GM04504 (cell line): ENCODE data around the gene NSUN7.
"Not testable (repeated sequence)": the region's sequence is repeated elsewhere in the genome, so short reads cannot be mapped to it uniquely, and the experiment has no call there.

ENCODE experiments used
- DNase-seq: peaks from one replicate; pipeline ENCODE4 v3.0.0-alpha.2; 2012; ENCODE audit warnings: low read depth

Gene NSUN7

GRCh38 chr4:40737879-40738278, 11.9 kb upstream of the NSUN7 start:
- no peak for DNase-seq

- DNase-seq: no peak
Observed at GRCh38 chr4:40739347-40739746, 10.4 kb upstream of the NSUN7 start.

DNA sequence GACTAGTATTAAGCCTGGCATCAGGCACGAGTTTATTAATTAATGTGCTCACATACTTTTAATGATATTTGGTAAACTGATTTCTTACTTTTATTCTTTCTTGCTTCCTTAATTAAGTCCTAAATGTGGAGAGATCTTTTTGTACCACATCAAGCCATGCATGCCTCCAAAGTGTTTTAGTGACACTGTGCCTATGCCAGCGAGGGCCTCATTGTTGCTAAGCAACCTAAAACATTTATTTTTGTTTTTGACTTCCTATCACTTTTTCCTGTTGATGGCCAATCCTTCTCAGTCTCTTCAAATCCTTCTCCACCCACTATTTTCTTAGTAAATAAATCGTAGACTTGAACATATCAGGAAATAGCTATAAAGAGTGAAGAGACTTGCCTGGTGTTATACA, 5.5 kb upstream of the NSUN7 start:
- no peak for DNase-seq

GRCh38 chr4:40745285-40745984, 4.3 kb upstream of the NSUN7 start:
- DNase-seq: no peak

DNA sequence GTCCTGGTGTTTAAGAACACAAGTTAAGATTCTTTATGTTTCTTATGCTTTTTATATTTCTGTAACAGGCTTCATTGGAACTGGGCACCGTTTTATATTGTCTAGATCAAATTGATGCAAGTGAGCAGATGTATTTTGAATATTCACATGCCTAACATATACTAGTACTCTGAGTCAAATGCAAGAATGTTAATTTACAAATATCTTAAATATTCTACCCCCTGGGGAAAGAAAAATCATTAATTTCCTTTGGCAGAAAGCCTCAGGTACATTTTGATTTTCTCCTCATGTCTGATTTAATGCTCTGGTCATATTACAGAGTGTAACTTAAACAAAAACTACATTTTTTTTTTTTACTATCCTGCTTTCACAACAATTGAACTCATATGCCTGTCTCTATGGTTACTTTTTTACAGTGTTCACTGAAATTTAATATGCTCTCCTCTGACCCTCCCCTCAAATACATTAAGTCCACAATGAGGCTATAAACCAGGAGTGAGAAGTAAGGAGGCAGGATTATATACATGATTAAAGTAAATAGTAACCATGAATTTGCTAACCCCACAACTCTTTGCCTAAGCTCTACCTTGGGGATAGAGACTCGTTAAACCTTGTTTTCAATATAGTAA, 2.4 kb upstream of the NSUN7 start:
- no peak for DNase-seq

DNA sequence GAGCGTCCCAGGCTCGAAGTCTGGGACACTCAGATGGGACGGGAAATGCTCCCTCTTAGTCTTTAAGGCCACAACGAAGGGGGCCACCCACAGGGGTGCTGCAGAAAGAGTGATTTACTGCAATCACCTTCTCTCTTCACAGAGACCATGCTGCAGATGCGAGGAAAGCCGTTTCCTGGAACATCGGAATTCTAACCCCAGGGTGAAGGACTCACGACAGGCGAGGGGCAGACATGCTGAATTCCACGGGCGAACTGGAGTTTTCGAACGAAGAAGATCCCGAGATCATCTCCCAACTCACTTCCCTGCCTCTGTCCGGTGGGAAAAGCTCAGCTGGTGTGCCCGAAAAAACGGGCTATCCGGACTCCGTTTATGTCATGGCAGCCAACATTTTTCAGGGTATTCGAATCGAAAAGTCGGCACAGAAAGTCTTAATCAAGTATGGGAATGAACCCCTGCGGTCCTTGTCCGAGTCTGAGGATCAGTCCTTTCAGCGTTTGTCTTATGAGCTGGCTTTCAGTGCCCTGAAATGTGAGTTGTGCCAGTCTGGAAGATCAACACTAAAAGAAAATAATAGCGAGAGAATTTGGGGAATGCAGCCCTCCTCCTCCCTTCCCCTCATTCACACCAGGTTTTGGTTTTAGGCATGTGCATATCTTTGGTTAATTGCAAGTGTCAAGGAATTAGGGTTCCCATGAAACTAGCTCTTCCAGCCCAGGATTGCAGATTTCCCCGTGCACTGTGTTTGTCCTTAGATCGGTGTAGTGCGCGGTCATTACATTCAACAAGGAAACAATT, 905 bp downstream of the NSUN7 start:
- no peak for DNase-seq

DNA sequence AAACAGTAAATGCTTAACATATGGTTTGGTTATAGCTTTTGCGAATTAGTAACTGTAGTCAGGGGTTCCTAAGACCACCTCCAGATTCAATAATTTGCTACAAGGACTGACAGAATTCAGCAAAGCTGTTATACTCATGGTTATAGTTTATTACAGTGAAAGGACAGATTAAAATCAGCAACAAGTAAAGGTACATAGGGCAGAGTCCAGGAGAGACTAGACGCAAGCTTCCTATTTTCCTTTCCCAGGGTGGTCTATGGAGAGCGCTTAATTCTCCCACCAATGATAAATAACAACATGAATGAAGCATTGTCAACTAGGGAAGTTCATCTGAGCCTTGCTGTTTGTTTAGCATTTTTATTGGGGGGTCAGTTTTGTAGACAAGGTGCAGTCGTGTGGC, 5.9 kb downstream of the NSUN7 start:
- no peak for DNase-seq

- peak; percentile 40 for DNase-seq
Observed at GRCh38 chr4:40763228-40763716, 13.5 kb downstream of the NSUN7 start.

- DNase-seq: no peak
Observed at GRCh38 chr4:40769266-40769665, 19.5 kb downstream of the NSUN7 start.

DNA sequence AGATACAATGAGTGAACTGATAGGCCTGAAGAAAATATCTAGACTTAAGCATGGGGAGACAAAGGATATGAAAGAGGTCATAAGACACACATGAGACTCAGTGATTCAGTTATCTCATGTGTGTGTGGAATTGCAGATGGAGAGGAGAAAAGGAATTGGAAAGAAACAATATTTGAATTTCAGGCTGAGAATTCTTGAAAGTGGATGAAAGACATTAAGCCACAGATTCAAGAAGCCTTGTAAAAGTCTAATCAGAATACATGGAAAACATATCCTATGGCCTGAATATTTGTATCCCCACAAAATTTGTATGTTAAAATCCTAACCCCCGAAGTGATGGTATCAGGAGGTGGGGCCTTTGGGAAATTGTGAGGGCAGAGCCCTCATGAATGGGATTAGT, 28.3 kb downstream of the NSUN7 start:
- no peak for DNase-seq

- no peak for DNase-seq
Observed at GRCh38 chr4:40782876-40783275, 33.1 kb downstream of the NSUN7 start.

- no peak for DNase-seq
Observed at GRCh38 chr4:40785727-40786126, 36.0 kb downstream of the NSUN7 start.

- DNase-seq: no peak
Observed at GRCh38 chr4:40788331-40788730, 38.6 kb downstream of the NSUN7 start.

DNA sequence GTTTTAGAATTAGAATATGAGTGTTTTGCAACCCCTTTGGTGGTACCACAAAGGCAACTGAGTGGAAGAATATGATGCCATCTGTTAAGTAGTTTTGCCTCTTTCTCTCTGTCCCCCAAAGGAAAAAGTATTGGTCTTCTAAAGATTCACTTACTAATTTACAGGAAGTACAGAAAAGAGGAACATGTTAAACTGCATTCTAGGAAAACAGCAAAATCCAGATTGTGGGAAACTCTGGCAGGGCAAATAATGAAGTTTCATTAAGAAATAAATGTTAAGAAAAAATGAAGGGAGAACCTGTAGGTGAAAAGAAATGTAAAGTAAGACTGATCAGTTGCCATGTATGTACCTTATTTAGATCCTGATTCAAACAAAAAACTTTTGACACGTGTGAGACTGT, 39.3 kb downstream of the NSUN7 start:
- no peak for DNase-seq

DNA sequence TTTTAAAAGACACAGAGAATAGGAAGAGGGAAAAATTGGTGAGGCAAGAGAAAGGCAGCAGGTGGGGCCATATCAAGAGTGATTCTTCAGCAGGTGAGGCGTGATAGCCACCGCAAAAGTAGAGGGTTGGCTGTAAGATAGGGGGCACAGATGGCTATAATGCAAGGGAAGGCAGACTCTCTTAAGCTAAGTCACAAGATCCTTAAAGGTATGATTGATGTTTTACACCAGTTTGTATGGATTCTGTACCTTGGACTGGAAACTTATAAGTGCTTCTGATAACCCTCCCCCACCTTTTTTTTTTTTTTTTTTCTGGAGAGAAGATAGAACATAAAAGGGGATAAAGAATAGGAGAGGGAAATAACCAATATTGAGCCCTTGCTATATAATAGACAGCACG, 40.0 kb downstream of the NSUN7 start:
- no peak for DNase-seq

- DNase-seq: no peak
Observed at GRCh38 chr4:40800064-40800463, 50.3 kb downstream of the NSUN7 start.

DNA sequence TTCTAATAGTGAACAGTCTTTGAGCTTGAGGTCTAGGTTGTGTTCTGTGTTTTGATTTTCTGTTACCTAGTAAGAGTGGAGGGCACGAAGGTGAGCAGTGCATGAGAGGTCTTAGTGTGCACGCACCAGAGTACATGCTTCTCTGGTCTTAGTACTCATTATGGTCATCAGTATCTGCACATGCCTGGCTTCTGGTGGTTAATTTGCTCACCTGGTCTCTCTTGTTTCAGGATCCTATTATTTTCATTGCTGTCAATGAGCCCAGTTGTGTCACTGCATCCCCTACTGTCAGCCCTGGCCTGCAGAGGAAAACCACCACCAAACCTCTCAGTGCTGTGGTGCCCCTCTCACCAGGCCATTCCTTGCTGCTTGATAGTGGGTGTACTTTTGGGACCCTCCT, 54.8 kb downstream of the NSUN7 start:
- no peak for DNase-seq

GRCh38 chr4:40808926-40809457, 59.2 kb downstream of the NSUN7 start:
- no peak for DNase-seq

GRCh38 chr4:40811956-40812355, 62.2 kb downstream of the NSUN7 start:
- DNase-seq: no peak

- DNase-seq: no peak
Observed at GRCh38 chr4:40812386-40812785, 62.6 kb downstream of the NSUN7 start.

DNA sequence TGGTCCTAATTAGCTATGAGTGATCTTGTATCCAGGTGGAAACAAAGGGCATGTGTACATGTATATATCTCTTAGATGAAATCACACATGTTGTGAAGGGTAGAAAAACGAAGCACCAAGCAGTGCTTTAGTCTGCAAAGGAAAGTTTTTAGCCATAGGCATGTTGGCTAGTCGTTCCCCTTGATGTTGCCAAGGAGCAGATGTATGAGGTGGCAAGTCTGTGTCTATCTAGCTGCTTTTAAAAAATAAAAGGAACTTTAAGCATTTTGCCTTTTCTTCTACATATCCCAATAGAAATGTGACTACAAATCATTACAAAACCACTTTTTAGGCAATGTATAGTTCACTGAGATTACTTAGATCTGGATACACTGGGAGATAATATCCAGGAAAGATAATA, 63.1 kb downstream of the NSUN7 start:
- no peak for DNase-seq

DNA sequence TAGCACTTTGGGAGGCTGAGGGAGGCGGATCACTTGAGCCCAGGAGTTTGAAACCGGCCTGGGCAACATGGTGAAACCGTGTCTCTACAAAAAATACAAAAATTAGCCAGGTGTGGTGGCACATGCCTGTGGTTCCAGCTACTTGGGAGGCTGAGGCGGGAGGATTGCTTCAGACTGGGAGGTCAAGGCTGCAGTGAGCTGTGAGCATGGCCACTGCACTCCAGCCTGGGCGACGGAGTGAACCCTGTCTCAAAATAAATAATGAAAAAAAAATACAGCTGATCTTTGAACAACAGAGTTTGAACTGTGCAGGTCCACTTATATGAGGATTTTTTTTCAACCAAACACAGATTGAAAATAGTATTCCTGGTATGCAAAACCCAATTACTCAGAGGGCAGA, 67.4 kb downstream of the NSUN7 start:
- DNase-seq: not testable (repeated sequence)

DNA sequence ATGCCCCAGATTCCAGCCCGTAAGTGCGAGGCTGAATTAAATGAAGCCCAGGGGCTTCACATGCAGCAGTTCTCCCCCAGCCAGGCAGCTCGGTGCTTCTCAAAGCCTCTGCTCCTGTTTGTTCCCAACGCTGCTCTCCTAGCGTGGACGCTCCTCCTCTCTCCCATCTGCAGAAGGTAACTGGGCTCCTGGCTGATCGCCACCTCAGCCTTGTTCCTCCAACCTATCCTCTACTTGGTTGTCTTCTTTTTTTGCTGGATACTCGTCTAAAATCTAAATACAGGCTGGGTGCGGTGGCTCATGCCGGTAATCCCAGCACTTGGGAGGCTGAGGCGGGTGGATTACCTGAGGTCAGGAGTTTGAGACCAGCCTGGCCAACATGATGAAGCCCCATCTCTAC, 70.3 kb downstream of the NSUN7 start:
- DNase-seq: no peak
